Renal cortex interstitium (tissue), 11 donors: ENCODE data around the gene NXN. TPM values are rescaled to one million over a fixed set of nuclear protein-coding genes. Genes with fewer than 3 reads are reported as not detected.
"Not testable (repeated sequence)": the region's sequence is repeated elsewhere in the genome, so short reads cannot be mapped to it uniquely, and the experiment has no call there.

Source experiments
- DNase-seq, 11 donors: peaks; one replicate each; pipeline ENCODE4 v3.0.0-alpha.2; 2013; ENCODE audit warnings: low read depth in 9 of 11, low spot score in 4 of 11; ENCODE audit errors: extremely low read depth in 1 of 11
- polyA plus RNA-seq, 3 donors: library from polyadenylated mRNA; unstranded; fragments of 120-200 nt; gene quantifications; one replicate each; pipeline ENCODE4 v1.2.1, GENCODE V29; 2013; ENCODE audit not compliant: insufficient read length in 3 of 3

NXN gene
- polyA plus RNA-seq, 3 donors: 29.9 to 38.5 (median 33.1) TPM

DNA sequence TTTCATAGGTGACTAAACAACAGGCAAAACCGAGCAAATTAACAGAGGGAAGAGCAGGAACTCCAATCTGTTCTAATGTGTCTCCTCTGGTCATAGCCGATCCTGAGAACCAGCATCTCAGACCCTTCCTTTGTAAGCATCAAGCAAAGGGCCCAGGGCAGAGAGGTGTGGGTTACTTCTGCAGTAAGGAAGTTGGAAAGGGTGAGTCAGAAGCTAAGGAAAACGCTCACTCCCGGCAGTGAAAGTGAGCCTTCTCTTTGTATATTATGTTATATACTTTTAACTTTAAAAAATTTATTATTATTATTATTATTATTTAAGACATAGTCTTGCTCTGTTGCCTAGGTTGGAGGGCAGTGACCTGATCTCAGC is 119.8 kb downstream of the NXN start:
- DNase-seq: no peak

DNA sequence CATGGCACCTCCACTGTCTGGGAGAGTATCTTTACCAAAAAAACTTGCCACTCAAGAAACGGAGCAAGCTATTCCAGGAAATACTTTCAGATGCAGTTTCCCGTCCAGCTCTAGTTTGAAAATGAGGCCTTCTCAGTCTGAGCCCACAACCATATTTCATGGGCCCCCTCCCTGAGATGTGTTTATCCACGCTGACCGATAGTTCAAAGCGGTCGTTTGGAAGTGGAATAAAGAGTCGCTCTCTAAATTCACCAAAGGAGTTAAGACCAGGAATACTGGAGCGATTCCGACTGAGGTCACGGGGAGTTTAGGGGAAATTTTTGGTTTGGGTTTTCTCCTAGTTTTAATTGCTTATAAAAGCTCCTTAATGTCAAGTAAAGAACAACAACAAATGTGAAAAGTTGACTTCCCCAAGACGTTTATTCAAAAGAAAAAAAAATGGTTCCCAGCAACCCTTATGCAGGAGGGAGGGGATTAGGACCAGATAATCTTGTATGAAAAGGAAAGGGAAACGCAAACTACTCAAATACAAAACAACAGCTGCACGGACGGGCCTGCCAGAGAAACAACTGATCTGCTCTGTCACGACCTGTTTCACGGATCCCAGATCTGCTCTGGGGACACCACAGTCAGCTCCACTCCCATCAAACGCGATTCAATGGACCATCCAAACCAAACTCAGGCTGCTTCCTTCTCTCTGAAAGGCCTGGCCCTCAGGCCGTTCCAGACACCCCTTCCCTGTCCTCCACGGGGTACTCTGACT is 120.3 kb downstream of the NXN start:
- peak in 9 of 11 donors; percentile 54 to 88 (median 79) for DNase-seq

DNA sequence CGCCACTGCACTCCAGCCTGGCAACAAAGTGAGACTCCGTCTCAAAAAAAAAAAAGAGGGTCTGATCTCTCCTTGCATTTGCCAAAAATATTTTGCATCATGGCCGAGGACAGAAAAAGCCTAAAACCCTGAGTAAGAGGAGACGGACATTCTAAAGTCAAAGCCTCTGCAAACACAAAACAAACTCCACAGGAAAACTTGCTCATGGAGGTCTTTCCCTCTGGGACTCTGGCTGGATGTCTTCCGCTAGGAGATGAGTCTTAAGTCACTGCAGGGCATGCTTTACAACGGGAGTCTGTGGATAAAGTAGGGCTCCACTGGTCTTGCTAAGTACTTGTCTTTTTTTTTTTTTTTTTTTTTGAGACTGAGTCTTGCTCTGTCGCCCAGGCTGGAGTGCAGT is 123.4 kb downstream of the NXN start:
- DNase-seq: no peak

DNA sequence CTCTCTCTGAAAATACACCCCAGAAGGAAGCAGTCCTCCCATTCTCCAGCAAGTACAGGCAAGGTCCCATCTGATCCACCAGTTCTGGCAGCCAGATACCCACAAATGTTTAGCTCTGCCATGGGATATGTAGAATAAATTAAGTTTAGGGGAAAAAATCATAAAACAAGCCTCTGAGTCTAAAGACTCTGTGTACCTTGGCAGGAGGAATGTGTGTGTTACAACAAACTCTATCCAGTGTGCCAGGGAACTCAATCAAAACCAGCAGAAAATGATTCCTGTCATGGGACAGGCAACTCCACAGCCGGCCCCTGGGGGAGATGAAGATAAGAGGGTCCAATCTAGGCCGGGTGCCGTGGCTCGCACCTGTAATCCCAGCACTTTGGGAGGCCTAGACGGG is 124.0 kb downstream of the NXN start:
- no peak for DNase-seq

DNA sequence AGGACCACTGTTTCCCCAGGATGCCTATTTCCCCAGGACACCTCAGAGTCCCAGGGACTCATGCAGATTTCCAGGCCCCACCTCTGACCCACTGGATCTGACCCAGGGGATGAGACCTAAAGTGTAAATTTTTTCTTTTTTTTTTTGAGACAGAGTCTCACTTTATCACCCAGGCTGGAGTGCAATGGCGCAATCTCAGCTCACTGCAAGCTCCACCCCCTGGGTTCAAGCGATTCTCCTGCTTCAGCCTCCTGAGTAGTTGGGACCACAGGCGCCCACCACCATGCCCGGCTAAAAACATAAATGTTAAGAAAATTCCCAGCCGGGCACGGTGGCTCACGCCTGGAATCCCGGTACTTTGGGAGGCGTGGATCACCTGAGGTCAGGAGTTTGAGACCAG is 126.7 kb downstream of the NXN start:
- DNase-seq: not testable (repeated sequence)

DNA sequence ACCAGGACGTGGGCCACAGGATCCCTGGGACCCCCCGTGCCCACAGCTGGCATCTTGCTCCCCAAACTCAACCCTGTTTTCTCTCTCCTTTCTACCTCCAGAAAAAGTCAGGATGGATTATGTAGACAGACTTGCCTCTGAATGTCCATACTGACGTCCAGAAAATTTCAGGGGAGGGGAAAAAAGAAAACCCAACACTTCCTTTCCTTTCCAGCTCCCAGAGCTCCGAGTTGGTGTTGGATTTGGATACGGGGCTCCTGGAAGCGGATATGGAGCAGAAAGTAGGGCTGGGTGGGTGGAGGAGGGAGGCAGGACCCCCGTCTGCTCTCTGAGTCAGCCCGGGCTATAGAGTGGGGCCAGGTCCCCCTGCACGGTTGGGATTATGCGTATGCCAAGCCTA is 127.2 kb downstream of the NXN start:
- DNase-seq: no peak

DNA sequence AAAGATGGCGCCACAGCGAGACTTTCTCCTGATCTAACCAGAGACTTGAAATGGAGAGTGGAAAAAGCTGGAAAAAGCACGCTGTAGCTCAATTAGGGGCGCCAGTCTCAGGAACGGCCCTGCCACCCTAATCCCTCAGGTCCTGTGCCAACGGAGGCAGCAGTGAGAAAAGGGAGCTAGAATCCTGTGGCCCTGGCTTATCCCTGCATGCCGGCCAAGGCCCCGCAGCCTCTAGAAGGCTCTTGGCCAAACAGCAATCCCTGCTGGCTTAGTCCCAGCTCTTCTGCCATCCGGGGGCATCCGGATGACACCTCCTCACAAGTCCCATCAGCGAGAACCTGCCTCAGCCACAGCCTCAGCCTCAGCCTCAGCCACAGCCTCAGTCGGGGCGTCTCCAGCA is 127.7 kb downstream of the NXN start:
- DNase-seq: no peak

DNA sequence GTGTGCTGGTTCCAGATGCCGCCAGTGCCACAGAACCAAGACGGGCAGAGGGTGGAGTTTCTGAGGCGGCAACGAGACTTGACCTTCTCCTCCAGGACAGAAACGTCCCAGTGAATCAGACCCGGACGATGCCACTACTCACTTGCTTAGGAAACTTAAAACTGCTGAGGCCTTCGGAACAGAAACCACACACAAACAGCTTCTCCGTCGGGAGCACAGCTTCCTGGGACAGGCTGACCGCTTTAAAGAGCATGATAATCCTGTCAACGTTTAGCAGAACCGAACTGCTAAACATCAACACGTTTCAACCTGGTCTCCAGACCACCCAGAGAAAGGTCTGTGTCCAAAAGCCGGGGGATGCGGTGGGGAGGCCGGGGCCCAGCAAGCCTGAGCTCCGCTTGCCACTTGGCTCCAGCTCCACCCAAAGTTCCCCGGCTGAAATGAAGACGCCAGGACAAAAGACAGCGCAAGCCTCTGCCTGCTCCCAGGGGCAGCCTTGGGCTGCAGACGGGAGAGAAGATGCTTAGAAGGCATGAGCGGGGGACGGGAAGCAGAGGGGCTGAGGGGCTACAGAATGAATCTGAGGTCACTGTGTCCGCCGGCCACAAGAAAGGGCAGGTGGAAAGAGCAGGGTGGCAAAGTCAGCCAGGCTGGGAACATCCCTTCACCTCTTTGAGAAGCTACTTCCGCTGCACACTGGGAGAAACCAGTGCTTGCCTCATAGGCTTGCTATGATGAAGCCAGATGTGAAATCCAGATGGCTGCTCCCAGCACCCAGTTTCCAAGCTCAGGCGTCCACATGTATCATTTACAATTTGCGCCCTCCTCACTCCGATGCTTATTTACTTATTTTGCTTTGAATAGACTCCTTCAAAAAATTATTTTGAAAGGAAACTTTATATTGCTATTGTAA is 128.5 kb downstream of the NXN start:
- DNase-seq: no peak

DNA sequence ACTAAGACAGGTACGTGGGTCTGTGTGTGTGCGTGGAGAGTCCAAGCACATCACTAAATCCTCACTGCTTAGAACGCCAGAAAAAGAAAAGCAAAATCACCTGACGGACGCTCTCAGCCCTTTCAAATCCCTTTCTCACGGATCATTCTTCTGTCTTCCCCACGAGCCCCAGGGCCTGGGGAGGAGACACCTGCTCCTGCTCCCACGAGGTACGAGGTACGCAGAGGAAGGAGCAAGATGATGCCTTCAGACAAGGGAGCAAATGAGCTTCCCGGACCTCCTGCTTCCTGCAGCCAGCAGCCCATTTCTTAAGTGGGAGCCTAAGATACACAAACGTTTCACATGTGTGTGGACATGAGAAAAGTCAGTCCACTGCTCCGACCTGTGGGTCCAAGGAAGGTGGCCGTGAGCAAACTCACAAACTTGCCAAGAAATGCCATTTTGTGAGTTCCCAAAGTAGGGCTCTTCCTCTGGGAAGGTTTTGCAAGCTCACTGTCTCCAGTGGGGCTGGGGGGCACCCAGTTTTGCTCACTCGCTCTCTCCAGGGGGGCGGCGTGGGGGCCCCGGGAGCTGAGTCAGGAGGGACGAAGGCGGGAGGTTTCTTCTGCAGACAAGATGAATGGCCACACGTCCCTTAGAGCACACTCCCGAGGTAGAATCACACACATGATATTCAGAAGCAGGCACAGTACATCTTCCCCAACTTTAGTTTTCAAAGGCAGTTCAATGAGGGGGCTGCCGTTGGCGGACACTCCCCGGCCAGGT is 129.3 kb downstream of the NXN start:
- DNase-seq: no peak

DNA sequence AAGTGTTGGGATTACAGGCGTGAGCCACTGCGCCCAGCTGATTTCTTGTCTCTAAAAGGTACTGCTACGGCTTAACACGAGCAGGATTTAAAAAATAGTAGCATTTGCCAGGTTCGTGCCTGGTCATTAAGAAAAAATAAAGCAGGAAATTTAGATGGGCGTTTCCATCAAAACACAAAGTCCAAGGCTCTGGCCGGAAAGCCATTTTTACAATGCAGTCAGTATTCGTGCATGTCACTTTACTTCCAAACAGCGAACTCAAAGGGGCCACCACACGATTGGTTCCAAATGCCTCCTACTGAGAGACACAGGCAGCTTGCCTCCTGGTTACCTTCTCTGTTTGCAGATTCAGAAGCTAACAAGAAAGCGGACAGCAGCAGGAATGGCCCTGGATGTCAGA is 131.2 kb downstream of the NXN start:
- no peak for DNase-seq

DNA sequence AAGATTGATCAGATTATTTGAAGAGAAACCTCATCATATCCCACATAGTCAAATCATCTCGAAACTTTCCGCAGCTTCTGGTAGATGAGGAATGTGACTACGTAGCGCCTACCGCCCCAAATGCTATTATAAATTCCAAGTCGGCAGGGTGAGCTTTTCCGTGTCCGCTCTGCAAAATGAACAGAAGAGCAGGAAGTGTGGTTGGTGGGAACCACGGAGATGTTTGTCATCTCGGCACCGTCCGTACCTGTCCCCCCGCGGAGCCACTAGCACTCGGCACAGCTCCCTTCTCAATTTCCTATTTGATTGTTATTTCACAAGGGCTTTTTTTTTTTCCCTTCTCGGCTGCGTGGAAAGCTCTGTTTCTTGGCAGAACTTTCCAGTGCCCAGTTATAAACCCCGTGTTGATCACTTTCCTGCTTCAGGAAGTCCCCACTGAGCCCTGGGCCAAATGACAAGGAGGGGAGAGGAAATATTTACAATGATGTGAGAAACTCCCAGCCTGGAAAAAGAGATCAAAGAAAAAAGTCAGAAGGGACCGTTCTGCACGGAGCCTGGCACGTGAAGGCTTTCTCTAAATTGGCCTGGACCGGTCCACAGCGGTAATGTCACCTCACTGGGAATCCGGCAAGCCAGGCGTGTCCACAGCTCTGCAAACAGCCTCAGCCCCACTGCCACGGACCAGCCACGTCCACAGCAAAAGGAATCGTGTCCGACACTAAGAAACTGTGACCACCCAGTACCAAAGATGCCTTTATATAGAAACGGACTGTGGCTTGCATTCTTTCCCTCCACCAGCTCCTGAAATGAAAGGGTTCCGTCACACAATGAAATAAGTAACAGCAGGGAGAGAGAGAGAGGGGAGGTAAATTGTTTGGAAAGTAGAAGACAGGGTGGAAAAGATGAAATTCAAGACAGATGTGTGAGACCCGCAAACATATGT is 132.4 kb downstream of the NXN start:
- DNase-seq: no peak

DNA sequence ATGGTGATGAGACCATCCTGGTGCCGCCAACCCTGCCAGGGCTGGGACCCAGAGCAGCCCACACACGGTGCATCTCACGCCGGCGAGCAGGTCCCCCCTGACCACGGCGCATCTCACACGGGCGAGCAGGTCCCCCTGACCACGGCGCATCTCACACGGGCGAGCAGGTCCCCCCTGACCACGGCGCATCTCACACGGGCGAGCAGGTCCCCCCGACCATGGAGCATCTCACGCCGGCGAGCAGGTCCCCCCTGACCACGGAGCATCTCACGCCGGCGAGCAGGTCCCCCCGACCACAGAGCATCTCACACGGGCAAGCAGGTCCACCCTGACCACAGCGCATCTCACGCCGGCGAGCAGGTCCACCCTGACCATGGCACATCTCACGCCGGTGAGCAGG is 138.3 kb downstream of the NXN start:
- no peak for DNase-seq

DNA sequence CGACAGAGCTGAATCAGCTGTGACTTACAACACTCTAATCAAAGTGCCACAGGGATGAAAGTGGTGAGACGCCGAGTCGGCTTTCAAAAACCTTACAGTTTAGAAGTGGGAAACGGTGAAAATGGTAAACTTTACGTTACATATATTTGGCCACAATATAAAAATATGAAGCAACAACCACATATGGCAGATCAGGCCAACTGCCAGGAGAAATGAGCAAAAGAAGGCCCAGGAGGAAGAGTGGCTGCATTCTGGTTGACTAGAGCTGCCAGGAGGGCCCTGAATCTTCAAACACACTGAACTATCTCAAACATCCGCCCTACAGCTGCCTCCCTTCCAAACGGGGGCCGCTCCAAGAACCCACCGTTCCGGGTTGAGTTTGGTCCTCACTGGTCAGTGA is 141.1 kb downstream of the NXN start:
- no peak for DNase-seq

DNA sequence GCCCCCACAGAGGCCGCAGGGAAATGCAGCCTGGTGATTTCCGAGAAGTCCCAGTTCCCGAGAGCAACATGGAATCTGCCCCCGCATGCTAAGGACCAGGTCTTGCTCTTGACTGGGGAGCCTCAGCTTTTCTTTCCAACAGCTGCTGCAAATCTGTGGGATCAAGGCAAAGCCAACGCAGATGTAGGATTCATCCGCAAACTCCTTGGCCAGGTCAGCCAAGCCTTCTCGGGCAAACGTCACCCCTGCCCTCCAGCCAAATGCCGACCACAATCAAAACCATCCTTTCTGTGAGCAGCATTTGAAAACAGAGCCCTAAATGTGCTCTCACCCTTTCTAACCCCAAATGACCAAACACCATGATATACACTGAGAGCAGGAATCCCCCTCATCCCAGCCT is 143.4 kb downstream of the NXN start:
- DNase-seq: no peak

DNA sequence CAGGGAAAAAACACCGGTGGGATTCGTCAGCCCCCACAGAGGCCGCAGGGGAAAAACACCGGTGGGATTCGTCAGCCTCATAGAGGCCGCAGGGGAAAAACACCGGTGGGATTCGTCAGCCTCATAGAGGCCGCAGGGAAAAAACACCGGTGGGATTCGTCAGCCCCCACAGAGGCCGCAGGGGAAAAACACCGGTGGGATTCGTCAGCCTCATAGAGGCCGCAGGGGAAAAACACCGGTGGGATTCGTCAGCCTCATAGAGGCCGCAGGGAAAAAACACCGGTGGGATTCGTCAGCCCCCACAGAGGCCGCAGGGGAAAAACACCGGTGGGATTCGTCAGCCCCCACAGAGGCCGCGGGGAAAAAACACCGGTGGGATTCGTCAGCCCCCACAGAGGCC is 143.9 kb downstream of the NXN start:
- not testable (repeated sequence) for DNase-seq

DNA sequence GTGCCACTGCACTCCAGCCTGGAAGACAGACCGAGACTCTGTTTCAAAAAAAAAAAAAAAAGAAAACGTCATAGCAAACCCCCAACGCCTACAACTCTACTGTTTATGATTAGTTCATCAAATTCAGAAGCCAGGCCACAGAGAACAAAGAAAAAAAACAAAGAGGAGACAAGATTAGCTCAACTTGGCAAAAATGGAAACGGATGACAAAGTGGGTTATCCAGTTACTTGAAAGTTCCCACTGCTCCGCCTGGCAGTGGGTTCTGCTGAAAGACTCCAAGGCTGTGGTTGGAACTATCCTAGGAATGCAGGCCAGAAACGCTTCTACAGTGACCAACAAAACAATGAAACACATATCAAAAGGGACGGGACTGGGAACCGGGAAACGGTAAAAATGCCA is 144.3 kb downstream of the NXN start:
- peak in 1 of 11 donors; percentile 46 for DNase-seq

DNA sequence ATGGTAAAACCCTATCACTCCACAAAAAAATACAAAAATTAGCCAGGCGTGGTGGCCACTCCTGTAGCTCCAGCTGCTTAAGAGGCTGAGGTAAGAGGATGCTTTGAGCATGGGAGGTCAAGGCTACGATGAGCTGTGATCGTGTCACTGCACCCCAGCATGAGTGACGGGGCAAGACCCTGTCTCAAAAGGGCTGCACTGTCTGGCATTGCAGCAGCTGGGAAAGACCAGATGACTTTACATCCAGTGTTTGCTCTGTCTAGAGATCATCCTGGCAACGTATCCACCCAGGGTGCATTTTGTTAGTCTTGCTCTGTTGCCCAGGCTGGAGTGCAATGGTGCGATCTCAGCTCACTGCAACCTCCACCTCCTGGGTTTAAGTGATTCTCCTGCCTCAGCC is 145.4 kb downstream of the NXN start:
- DNase-seq: no peak

DNA sequence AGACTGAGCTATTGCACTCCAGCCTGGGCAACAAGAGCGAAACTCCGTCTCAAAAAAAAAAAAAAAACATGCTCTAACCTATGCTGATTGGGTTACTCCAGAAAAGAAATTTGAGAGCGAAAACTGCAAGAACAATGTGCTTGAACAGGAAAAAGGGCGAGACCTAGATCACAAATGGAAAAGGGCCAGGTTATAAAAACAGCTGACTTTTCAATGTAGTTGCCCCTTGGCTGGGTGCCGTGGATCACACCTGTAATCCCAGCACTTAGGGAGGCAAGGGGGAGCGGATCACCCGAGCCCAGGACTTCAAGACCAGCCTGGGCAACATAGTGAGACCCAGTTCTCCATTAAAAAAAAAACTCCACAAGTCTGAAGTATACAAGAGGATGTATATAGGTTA is 148.6 kb downstream of the NXN start:
- DNase-seq: no peak

DNA sequence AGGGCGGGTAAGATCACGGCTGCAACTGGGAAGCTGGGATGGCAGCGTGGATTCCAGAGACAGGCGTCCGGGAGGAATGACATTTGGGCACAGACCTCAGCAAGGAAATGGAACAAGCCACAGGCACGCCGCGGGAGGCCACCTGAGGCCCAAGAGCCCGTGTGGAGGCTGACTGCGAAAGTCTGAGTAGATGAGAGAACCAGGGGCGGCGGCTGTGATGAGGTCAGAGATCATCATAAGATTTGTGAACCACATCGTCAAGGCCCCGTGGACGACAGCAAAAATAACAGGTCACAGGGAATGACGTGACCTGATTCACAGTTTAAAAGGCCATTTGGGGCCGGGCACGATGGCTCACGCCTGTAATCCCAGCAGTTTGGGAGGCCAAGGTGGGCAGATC is 149.2 kb downstream of the NXN start:
- DNase-seq: no peak
